GM23338 (cell line): ENCODE data around the gene LBX1. TPM values are rescaled to one million over a fixed set of nuclear protein-coding genes. Genes with fewer than 3 reads are reported as not detected.

Experiments
- polyA plus RNA-seq: library from polyadenylated mRNA; unstranded; fragments of >200 nt; fragmentation: Nextera tagmentation; extraction: Ambion mirVana; gene quantifications from 2 replicates; pipeline ENCODE4 v1.2.1, GENCODE V29; 2016
- total RNA-seq: library from RNA; depleted of rRNA; stranded (reverse); fragments of >200 nt; shearing (Covaris generic); gene quantifications from 2 replicates; pipeline ENCODE4 v1.2.3, GENCODE V29; 2014; rRNA removed

Gene LBX1
- total and polyA plus RNA-seq, 2 experiments from 2014 or later = not detected

Other genes with a start within 250 kb of the LBX1 start
- 60.4 and 76.9 TPM in 2 replicates for gene MRPL43, start 242.0 kb downstream of the LBX1 start, total RNA-seq
- gene MRPL43, start 242.0 kb downstream of the LBX1 start, polyA plus RNA-seq = 124 and 126 TPM in 2 replicates
- gene TWNK, start 241.9 kb downstream of the LBX1 start, total RNA-seq = 24.5 and 29.4 TPM in 2 replicates
- gene TWNK, start 241.9 kb downstream of the LBX1 start, polyA plus RNA-seq = 11.4 and 12.2 TPM in 2 replicates
- 62.8 and 88.3 TPM in 2 replicates for gene LZTS2, start 229.7 kb downstream of the LBX1 start, total RNA-seq
- 27.6 and 28.8 TPM in 2 replicates for gene LZTS2, start 229.7 kb downstream of the LBX1 start, polyA plus RNA-seq
- 1.7 and 2.3 TPM in 2 replicates for gene PDZD7, start 198.3 kb downstream of the LBX1 start, total RNA-seq
- gene PDZD7, start 198.3 kb downstream of the LBX1 start, polyA plus RNA-seq = 1.5 and 1.7 TPM in 2 replicates
- gene SFXN3, start 198.2 kb downstream of the LBX1 start, total RNA-seq = 2.3 and 3.8 TPM in 2 replicates
- gene SFXN3, start 198.2 kb downstream of the LBX1 start, polyA plus RNA-seq = 0.68 and 0.73 TPM in 2 replicates
- 1.2 and 1.3 TPM in 2 replicates for gene KAZALD1, start 167.5 kb downstream of the LBX1 start, total RNA-seq
- gene KAZALD1, start 167.5 kb downstream of the LBX1 start, polyA plus RNA-seq = 0.27 and 0.75 TPM in 2 replicates
- not detected in 2 replicates for gene TLX1, start 98.2 kb downstream of the LBX1 start, total RNA-seq
- not detected in 2 replicates for gene TLX1, start 98.2 kb downstream of the LBX1 start, polyA plus RNA-seq
- 14.8 and 17.5 TPM in 2 replicates for gene BTRC, start 124.7 kb upstream of the LBX1 start, total RNA-seq
- gene BTRC, start 124.7 kb upstream of the LBX1 start, polyA plus RNA-seq = 10.0 and 12.2 TPM in 2 replicates